Sigmoid colon (tissue), 4 donors: Measurements from ENCODE around the gene PDE11A.

Experiments
- CTCF ChIP-seq, 4 experiments: fragments of 450-650 bp in 3 of 4; fragments of 200-600 bp in 1 of 4; IDR thresholded peaks; one replicate each; pipeline ENCODE4 v1.5.1; 2016 to 2019; ENCODE audit warnings: antibody characterized with exemption in 4 of 4, mild to moderate bottlenecking in 3 of 4, moderate library complexity in 2 of 4
- EP300 ChIP-seq, 4 donors: sonication (generic); formaldehyde crosslinking; IDR thresholded peaks; one replicate each; pipeline ENCODE4 v1.6.1; 2017; ENCODE audit warnings: antibody characterized with exemption in 4 of 4

GRCh38 chr2:177641331-177641730, 431.2 kb downstream of the PDE11A start:
- TF ChIP-seq CTCF (IDR thresholded peaks at IDR 0.05), result no peak
- TF ChIP-seq EP300 (IDR thresholded peaks at IDR 0.05), result no peak
